GM21619 (cell line): ENCODE data around the gene DENND2A.
"Not testable (repeated sequence)": the region's sequence is repeated elsewhere in the genome, so short reads cannot be mapped to it uniquely, and the experiment has no call there.

ENCODE experiments used
- ATAC-seq: cut with Tn5 transposase; IDR thresholded peaks from one replicate; pipeline ENCODE4 v1.9.1; 2021; ENCODE audit not compliant: unreplicated experiment

The DENND2A gene

GRCh38 chr7:140640727-140641523 is at the start of gene DENND2A:
Gene DENND2A (minus strand): TSS chr7:140640813. CDS start chr7:140602397, 38,416 bp downstream.
- ATAC-seq = no peak

- no peak for ATAC-seq
Measured at GRCh38 chr7:140689199-140690152, 48.9 kb upstream of the DENND2A start.

GRCh38 chr7:140688341-140688740 is 47.7 kb upstream of the DENND2A start:
- no peak for ATAC-seq

DNA sequence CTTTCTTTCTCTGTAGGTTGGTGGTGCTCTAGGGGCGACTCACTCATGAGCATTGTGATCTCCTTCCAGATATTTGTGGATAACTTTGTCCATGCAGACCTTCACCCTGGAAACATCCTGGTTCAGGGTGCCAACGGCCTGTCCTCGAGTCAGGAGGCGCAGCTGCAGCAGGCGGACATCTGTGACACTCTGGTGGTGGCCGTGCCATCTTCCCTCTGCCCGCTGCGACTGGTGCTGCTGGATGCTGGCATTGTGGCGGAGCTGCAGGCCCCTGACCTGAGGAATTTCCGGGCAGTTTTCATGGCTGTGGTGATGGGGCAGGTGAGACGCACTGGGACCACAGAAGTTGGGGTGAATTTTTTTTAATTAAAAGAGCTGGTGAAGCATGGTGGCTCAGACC is 46.3 kb upstream of the DENND2A start:
- no peak for ATAC-seq

DNA sequence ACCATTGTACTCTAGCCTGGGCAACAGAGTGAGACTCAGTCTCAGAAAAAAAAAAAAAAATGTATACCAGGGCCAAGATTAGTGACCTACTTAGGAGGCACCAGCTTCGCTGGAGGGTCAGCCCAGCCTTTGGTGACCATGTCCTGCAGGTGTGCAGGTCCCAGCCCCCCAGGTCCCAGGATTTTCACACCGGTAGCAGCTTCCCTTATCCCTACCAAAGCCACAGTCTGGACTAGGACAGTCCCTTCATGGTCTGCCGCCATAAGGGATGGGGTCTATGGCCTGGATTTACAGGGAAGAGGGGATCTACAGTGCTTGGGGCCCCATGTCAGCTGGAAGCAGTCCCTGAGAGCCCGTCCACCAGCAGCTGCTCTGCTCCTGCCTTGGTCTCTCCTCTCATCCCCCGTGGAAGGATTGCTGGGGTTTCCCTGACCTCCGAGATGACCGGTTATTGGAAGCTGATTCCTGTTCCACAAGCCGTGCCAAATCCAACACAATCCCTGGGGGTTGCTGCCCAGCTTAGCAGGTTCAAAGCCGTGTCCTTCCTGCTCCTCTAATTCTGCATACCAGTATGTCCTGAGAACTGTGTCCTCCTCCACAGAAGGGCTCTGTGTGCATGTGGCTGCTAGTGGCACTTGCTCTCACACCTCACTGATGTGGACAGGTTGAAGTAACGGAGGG is 44.9 kb upstream of the DENND2A start:
- no peak for ATAC-seq

DNA sequence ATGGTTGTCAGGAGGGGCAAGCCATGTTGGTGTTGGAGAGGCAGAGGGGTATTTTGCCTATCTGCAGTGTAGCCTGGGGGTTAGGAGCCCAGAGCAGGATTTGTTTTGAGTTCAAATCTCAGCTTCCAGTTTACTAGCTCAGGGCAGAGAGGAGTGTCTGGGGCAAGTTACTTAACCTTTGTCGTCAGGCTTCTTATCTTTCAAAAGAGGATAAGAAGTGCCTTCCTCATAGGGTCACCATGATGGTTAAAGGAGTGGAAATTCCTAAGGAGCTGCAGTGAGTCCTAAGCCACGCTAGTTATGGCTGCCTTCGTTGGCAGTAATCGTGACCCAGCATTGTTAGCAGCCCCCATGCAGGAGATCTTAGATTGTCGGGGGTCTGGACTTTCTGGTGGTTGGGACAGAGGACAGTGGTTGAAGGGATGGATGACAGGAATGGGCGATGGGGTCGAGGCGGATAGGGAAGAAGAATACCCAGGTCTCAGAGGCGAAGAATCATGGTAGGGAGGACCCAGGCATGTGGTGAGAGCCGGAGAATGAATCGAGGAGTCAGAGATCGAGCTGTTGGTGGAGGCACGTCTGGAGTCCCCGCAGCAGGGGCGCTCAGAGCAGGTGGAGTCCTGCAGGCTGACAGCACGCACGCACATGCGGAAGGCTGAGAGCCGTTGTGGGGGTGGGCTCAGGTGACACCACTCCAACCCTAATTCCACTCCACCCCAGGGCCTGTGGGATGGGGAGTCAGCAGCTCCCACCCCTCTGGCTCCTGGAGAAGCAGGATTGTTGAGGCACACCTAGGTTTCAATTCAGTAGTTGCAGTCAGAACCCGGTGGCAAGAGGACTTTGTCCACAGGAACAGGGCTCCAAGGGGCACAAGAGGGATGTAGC is 43.7 kb upstream of the DENND2A start:
- no peak for ATAC-seq

DNA sequence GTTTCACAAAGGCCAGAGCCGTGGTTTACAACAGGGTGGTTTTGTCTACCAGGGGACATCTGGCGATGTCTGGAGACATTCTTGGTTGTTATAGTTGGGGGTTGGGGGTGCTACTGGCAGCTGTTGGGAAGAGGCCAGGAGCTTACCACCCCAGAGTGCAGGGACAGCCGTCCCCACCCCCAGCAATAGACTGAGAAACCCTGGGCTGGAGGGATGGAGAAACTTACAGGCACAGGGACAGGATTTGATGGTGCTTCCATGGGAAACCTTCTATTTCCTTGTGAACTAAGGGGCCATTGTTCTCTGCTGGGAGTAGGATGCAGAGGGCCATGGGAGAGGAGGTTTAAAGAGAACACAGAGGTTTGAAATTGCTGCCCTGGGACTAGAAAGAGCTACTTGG is 43.0 kb upstream of the DENND2A start:
- no peak for ATAC-seq

- ATAC-seq = no peak
Measured at GRCh38 chr7:140681766-140682165, 41.2 kb upstream of the DENND2A start.

DNA sequence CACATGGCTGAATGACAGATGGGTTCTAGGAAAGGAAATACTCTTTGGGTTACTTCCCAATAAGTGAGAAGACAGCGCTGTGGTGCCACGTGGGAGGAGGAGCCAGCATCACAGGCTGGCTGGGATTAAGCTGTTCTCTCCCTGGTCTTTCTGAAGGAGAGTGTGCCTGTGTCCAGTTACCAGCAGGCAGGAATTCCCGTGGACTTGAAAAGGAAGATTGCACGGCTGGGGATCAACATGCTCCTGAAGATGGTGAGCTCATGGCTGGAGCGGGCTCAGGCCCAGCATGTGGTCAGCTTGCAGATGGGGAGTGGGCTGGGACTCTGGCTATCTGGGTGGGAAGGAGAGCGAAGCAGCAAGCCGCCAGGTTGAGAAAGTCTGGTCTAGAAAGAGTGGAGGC is 40.3 kb upstream of the DENND2A start:
- ATAC-seq = no peak

GRCh38 chr7:140679186-140679585 is 38.6 kb upstream of the DENND2A start:
- ATAC-seq = no peak

GRCh38 chr7:140678816-140679130 is 38.2 kb upstream of the DENND2A start:
- no peak for ATAC-seq

- ATAC-seq = no peak
Measured at GRCh38 chr7:140678081-140678815, 37.6 kb upstream of the DENND2A start.

DNA sequence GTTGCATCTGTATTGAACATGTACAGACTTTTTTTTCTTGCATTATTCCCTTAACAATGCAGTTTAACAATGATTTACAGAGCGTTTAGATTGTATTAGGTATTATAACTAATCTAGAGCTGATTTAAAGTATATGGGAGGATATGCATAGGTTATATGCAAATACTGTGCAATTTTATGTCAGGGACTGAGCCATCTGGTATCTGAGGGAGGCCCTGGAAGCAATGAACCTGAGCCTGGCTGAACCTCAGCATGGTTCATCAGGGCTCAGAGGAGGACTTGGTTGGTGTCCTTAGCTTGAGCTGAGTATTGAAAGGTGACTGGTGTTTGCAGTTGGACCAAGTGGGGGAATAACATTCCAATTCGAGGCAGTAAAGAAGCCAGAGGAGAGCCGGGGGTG is 36.9 kb upstream of the DENND2A start:
- no peak for ATAC-seq

GRCh38 chr7:140676956-140677355 is 36.3 kb upstream of the DENND2A start:
- ATAC-seq = not testable (repeated sequence)

GRCh38 chr7:140676306-140676705 is 35.7 kb upstream of the DENND2A start:
- peak; percentile 53 for ATAC-seq

DNA sequence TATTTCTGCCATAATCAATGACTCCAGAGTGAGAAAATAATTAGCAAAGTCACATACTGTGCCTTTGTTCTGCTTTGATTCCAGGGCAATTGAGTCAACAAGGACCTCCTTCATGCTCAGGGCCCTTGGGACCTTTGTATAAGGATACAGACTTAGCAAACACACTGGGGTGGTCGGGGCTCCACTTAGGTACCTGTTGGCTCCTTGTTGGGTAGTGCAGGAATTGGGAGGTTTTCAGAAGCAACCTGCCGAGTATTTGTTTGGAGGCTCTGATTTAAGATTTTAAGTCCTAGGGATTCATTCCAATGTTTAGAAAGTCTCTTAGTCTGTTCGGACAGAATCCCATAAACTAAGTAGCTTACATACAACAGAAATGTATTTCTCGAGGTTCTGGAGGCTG is 35.1 kb upstream of the DENND2A start:
- ATAC-seq = no peak

DNA sequence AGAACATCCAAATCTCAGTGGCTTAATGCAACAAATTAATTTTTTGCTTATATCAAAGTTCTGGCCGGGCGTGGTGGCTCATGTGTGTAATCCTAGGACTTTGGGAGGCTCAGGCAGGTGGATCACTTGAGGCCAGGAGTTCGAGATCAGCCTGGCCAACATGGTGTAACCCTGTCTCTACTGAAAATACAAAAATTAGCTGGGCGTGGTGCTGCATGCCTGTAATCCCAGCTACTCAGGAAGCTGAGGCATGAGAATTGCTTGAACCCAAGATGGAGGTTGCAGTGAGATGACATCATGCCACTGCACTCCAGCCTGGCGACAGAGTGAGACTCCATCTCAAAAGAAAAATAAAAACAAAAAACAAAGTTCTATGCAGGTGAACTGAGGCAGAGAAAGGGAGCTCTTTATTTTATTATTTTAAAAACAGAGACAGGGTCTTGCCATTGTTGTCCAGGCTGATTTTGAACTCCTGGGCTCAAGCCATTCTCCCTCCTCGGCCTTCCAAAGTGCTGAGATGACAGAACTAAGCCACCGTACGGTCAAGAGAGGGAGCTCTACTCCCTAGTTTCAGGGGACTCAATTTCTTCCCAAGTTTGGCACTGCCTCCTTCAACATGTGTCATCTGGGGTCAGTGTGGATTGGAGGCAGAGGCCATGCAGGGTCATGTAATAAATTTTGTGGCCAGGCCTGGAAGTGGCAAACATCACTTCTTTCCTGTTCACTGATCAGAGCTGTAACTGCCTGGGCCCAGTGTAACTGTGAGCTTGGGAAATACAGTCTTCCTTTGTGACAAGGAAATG is 34.5 kb upstream of the DENND2A start:
- no peak for ATAC-seq

- peak; percentile 16 for ATAC-seq
Measured at GRCh38 chr7:140674356-140674800, 33.8 kb upstream of the DENND2A start.

DNA sequence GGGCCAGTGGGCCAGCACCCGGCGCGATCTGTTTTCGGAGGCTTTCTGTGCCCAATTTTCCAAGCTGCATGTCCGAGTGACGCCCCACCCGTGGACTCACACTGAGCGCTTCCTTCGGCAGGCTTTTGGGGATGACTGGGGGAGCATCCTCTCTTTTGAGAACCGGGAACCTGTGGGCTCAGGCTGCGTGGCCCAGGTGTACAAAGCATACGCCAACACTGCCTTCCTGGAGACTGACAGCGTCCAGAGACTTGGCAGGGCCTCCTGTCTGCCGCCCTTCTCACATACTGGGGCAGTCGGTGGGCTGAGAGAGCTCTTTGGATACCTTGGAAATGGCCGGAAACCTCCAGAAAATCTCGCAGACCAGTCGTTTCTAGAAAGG is 33.2 kb upstream of the DENND2A start:
- ATAC-seq = no peak
